Measurements from ENCODE around the gene LAMC2. TPM values are rescaled to one million over a fixed set of nuclear protein-coding genes. Genes with fewer than 3 reads are reported as not detected.

LAMC2 gene
- total RNA-seq, 1 experiment from 2014 or later, result 0.11 TPM

- DNase-seq (ENCODE audit: low spot score), result no peak
- ChIA-PET POLR2A (ENCODE audit: low non-redundant PET) (interaction anchor here (0.6 kb wide), 1 partner anchor 28 kb away, joined by 3 read pairs; no protein-coding TSS in a partner anchor), CTCF (no interaction called here)
- no peak for TF ChIP-seq EZH2 (IDR thresholded peaks at IDR 0.05; ENCODE audit: borderline replicate concordance, low read depth, low read length, poor library complexity, severe bottlenecking)
- TF ChIP-seq CTCF (conservative IDR thresholded peaks at IDR 0.05; ENCODE audit: low read depth, low read length), result no peak
- H3K27ac ChIP-seq (ENCODE audit: low read depth, low read length, poor library complexity, severe bottlenecking), result no peak overlapping the region
- H3K27me3 ChIP-seq (replicated peaks; ENCODE audit: insufficient read depth, low read depth, low read length, poor library complexity), result no peaks in the 10 kb centered on the region
- no peak overlapping the region for H3K4me3 ChIP-seq (ENCODE audit: low read depth, low read length, poor library complexity, severe bottlenecking)
- BruUV-seq (replicated peaks), result no TSS peak
- H3K9me3 ChIP-seq (ENCODE audit: low read depth, low read length, poor library complexity, severe bottlenecking), result no peaks in the 10 kb centered on the region
- intact Hi-C loops (cut with micrococcal nuclease; ENCODE audit: unreplicated experiment), result no loop called here
- H3K4me1 ChIP-seq (ENCODE audit: insufficient read depth, low read length, poor library complexity, severe bottlenecking), result no peaks in the 10 kb centered on the region
- H3K36me3 ChIP-seq (ENCODE audit: insufficient read depth, low read length, poor library complexity, severe bottlenecking), result no peaks in the 10 kb centered on the region
Measured at GRCh38 chr1:183291216-183291762, 105.2 kb downstream of the LAMC2 start.

- no peak for DNase-seq (ENCODE audit: low spot score)
- TF ChIP-seq EZH2 (IDR thresholded peaks at IDR 0.05; ENCODE audit: borderline replicate concordance, low read depth, low read length, poor library complexity, severe bottlenecking), result no peak
- H3K4me3 ChIP-seq (ENCODE audit: low read depth, low read length, poor library complexity, severe bottlenecking), result no peak overlapping the region
- POLR2A ChIA-PET (ENCODE audit: low non-redundant PET), result interaction anchor here (0.6 kb wide), 1 partner anchor 29 kb away, joined by 3 read pairs; no protein-coding TSS in a partner anchor
- H3K27me3 ChIP-seq (replicated peaks; ENCODE audit: insufficient read depth, low read depth, low read length, poor library complexity), result no peaks in the 10 kb centered on the region
- no TSS peak for BruUV-seq (replicated peaks)
- CTCF ChIA-PET, result no interaction called here
- intact Hi-C loops (cut with micrococcal nuclease; ENCODE audit: unreplicated experiment), result no loop called here
- no peaks in the 10 kb centered on the region for H3K9me3 ChIP-seq (ENCODE audit: low read depth, low read length, poor library complexity, severe bottlenecking)
- no peaks in the 10 kb centered on the region for H3K36me3 ChIP-seq (ENCODE audit: insufficient read depth, low read length, poor library complexity, severe bottlenecking)
- H3K27ac ChIP-seq (ENCODE audit: low read depth, low read length, poor library complexity, severe bottlenecking), result no peak overlapping the region
- H3K4me1 ChIP-seq (ENCODE audit: insufficient read depth, low read length, poor library complexity, severe bottlenecking), result no peaks in the 10 kb centered on the region
Measured at GRCh38 chr1:183291802-183292514, 105.9 kb downstream of the LAMC2 start.

- no peak for TF ChIP-seq EZH2 (IDR thresholded peaks at IDR 0.05; ENCODE audit: borderline replicate concordance, low read depth, low read length, poor library complexity, severe bottlenecking)
- no peak for TF ChIP-seq CTCF (conservative IDR thresholded peaks at IDR 0.05; ENCODE audit: low read depth, low read length)
- H3K36me3 ChIP-seq (ENCODE audit: insufficient read depth, low read length, poor library complexity, severe bottlenecking), result no peaks in the 10 kb centered on the region
- H3K27ac ChIP-seq (ENCODE audit: low read depth, low read length, poor library complexity, severe bottlenecking), result no peak overlapping the region
- BruUV-seq (replicated peaks), result no TSS peak
- H3K27me3 ChIP-seq (replicated peaks; ENCODE audit: insufficient read depth, low read depth, low read length, poor library complexity), result no peaks in the 10 kb centered on the region
- H3K9me3 ChIP-seq (ENCODE audit: low read depth, low read length, poor library complexity, severe bottlenecking), result no peaks in the 10 kb centered on the region
- ChIA-PET CTCF (interaction anchor here (1.0 kb wide), 1 partner anchor 11 kb away, joined by 4 read pairs; no protein-coding TSS in a partner anchor), POLR2A (ENCODE audit: low non-redundant PET) (no interaction called here)
- no peak for DNase-seq (ENCODE audit: low spot score)
- no peak overlapping the region for H3K4me3 ChIP-seq (ENCODE audit: low read depth, low read length, poor library complexity, severe bottlenecking)
- H3K4me1 ChIP-seq (ENCODE audit: insufficient read depth, low read length, poor library complexity, severe bottlenecking), result no peaks in the 10 kb centered on the region
- intact Hi-C loops (cut with micrococcal nuclease; ENCODE audit: unreplicated experiment), result no loop called here
Measured at GRCh38 chr1:183293241-183293640, 107.2 kb downstream of the LAMC2 start.

Data from A673 (cell line).